GM12892 (cell line): Measurements from ENCODE around the gene EPHB3.

ENCODE experiments used
- POLR2A ChIP-seq: IDR thresholded peaks from 2 replicates; pipeline ENCODE4 v1.6.1; 2011; ENCODE audit warnings: low read depth, low read length, control low read depth
- POLR2AphosphoS5 ChIP-seq: IDR thresholded peaks from 2 replicates; pipeline ENCODE4 v1.6.1; 2011; ENCODE audit warnings: low read depth, low read length, control low read depth
- TAF1 ChIP-seq: IDR thresholded peaks from 2 replicates; pipeline ENCODE4 v1.6.1; 2011; ENCODE audit warnings: low read depth, mild to moderate bottlenecking, control low read depth, low read length, borderline replicate concordance

- no peak for TF ChIP-seq POLR2AphosphoS5
- TF ChIP-seq POLR2A, result no peak
- TF ChIP-seq TAF1, result no peak
Measured at GRCh38 chr3:184563941-184564684, 2.5 kb downstream of the EPHB3 start.
